ENCODE results near the gene SMURF1. TPM values are rescaled to one million over a fixed set of nuclear protein-coding genes. Genes with fewer than 3 reads are reported as not detected.
A peak's percentile ranks its signal among the peaks of the same experiment; 100 is the strongest.

SMURF1 gene
- total RNA-seq, 4 donors from 2014 or later = 23.6 to 35.3 (median 27.8) TPM

DNA sequence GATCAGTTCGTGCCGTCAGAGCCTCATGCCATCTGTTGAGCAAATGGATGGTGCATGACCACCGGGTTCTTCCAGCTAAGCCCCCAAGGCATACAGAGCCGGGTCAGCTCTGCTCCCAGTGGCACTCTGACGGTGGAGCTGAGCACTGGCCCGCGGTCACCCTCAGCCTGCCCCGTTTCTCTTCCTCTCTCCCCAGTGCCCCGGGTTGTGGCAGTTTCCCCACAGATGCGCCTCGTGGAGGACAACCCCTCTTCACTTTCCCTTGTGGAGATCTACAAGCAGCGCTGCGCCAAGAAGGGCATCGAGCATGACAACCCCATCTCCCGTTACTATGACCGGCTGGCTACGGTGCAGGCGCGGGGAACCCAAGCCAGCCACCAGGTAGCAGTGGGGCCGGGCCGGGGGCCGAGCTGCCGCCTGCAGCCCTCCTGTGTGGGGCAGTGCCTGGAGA lies 135.7 kb downstream of the SMURF1 start:
- TF ChIP-seq, protein P1, sequence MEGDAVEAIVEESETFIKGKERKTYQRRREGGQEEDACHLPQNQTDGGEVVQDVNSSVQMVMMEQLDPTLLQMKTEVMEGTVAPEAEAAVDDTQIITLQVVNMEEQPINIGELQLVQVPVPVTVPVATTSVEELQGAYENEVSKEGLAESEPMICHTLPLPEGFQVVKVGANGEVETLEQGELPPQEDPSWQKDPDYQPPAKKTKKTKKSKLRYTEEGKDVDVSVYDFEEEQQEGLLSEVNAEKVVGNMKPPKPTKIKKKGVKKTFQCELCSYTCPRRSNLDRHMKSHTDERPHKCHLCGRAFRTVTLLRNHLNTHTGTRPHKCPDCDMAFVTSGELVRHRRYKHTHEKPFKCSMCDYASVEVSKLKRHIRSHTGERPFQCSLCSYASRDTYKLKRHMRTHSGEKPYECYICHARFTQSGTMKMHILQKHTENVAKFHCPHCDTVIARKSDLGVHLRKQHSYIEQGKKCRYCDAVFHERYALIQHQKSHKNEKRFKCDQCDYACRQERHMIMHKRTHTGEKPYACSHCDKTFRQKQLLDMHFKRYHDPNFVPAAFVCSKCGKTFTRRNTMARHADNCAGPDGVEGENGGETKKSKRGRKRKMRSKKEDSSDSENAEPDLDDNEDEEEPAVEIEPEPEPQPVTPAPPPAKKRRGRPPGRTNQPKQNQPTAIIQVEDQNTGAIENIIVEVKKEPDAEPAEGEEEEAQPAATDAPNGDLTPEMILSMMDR (IDR thresholded peaks at IDR 0.05) = no peak
- DNase-seq (ENCODE audit: low spot score) = no peak
- ATAC-seq (ENCODE audit: low FRiP score) = no peak

- DNase-seq (ENCODE audit: low spot score) = no peak
- TF ChIP-seq, protein P1 (IDR thresholded peaks at IDR 0.05) = no peak
- no peak for ATAC-seq (ENCODE audit: low FRiP score)
These were observed 137.0 kb downstream of the SMURF1 start for GRCh38 chr7:99006739-99007424.

DNA sequence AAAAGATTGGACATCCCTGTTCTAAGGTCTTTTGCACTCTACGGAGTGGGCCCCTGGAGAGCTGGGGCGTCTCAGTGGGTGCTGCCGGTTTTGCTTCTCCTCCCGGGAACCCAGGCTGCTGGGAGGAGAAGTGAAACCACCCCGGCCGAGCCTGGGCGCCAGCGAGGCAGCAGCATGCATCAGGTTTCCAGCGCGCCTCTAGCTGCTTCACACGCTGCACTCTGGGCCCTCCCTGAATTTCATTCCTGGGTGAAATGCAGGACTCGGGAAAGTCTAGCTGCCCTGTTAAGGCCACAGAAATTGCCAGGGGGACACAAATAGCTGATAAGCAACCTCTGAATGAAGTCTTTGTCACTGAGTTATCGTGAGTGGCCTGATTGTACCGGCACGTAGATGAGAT lies 138.1 kb downstream of the SMURF1 start:
- TF ChIP-seq, protein P1 (IDR thresholded peaks at IDR 0.05) = no peak
- DNase-seq (ENCODE audit: low spot score) (no peak), ATAC-seq (ENCODE audit: low FRiP score) (no peak)

DNA sequence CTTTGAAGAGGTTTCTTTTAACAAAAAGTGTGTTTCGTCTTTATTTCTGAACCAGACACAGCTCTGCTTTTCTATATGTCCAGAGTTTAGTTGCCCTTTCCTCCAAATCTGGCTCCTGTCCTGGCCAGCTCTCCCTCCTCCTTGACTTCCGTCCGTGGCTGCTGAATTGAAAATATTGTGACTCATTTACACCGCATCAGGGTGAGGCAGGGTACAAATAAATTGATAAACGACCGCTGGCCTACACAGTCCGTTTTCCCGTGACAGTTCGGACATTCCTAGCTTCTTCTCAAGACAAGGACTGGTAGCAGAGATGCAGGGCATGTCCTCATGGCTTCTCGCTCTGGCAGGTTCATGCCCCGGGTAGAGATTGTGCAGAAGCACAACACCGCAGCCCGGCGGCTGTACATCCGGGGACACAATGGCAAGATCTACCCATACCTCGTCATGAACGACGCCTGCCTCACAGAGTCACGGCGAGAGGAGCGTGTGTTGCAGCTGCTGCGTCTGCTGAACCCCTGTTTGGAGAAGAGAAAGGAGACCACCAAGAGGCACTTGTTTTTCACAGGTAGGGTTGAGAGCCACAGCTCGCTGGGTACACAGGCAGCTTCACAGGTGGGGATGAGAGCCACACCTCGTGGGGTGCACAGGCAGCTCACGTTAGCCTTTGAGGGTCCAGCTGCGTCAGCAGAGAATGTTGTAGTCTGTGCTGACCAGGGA lies 139.0 kb downstream of the SMURF1 start:
- DNase-seq (ENCODE audit: low spot score) (no peak), ATAC-seq (ENCODE audit: low FRiP score) (no peak)

GRCh38 chr7:99004216-99004615 lies 139.7 kb downstream of the SMURF1 start:
- DNase-seq (ENCODE audit: low spot score) (no peak), ATAC-seq (ENCODE audit: low FRiP score) (peak; percentile 72)
- TF ChIP-seq, protein P1 (IDR thresholded peaks at IDR 0.05) = no peak

More for the DNA sequence above, 139.0 kb downstream of the SMURF1 start:
- TF ChIP-seq, protein P1 (IDR thresholded peaks at IDR 0.05) = no peak

- ATAC-seq (ENCODE audit: low FRiP score) = no peak
- DNase-seq (ENCODE audit: low spot score) = no peak
- TF ChIP-seq, protein P1 (IDR thresholded peaks at IDR 0.05) = no peak
These were observed 140.5 kb downstream of the SMURF1 start for GRCh38 chr7:99003419-99003818.

Measured in omental fat pad (tissue), 4 donors.